NB4 (cell line): ENCODE data around the gene SLC9B1.

Source experiments
- TF ChIP-seq, protein P1 (sequence below): IDR thresholded peaks from one replicate; pipeline ENCODE4 v1.5.1; 2012; ENCODE audit warnings: low read depth, low read length
- TF ChIP-seq, protein P2 (sequence below): IDR thresholded peaks from 2 replicates; pipeline ENCODE4 v1.6.1; 2011; ENCODE audit warnings: low read depth, low read length

DNA sequence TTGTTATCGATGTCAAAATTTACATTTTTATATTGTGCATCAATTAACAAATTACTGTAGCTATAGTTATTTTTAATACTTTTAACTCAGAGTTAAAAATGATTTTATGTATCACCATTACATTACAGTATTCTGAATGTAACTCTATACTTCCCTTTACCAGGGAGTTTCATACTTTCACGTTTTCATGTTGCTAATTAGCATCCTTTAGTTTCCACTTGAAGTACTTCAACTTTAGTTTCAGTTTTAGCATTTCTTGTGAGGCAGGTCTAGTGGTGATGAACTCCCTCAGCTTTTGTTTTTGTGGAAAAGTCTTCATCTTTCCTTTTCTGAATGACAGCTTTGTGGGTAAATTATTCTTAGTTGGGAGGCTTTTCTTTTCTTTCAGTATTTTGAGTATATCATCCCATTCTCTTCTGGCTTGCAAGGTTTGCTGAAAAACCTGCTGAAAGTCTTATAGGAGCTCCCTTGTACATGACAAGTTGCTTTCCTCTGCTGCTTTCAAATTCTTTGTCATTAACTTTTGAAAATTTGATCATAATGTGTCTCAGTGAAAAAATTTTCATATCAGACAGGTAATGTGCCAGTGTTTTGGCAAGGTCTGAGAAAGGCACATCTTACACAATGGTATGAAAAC, 160.6 kb downstream of the SLC9B1 start:
- TF ChIP-seq, protein P1, sequence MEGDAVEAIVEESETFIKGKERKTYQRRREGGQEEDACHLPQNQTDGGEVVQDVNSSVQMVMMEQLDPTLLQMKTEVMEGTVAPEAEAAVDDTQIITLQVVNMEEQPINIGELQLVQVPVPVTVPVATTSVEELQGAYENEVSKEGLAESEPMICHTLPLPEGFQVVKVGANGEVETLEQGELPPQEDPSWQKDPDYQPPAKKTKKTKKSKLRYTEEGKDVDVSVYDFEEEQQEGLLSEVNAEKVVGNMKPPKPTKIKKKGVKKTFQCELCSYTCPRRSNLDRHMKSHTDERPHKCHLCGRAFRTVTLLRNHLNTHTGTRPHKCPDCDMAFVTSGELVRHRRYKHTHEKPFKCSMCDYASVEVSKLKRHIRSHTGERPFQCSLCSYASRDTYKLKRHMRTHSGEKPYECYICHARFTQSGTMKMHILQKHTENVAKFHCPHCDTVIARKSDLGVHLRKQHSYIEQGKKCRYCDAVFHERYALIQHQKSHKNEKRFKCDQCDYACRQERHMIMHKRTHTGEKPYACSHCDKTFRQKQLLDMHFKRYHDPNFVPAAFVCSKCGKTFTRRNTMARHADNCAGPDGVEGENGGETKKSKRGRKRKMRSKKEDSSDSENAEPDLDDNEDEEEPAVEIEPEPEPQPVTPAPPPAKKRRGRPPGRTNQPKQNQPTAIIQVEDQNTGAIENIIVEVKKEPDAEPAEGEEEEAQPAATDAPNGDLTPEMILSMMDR: no peak
- TF ChIP-seq, protein P2, sequence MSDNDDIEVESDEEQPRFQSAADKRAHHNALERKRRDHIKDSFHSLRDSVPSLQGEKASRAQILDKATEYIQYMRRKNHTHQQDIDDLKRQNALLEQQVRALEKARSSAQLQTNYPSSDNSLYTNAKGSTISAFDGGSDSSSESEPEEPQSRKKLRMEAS: no peak
